HUDEP-2 (cell line): ENCODE measurements around the gene GPBP1L1.
A peak's percentile ranks its signal among the peaks of the same experiment; 100 is the strongest.
"Not testable (repeated sequence)": the region's sequence is repeated elsewhere in the genome, so short reads cannot be mapped to it uniquely, and the experiment has no call there.

Source experiments
- DNase-seq, 76 experiments: peaks; one replicate each; lab custom pipeline; 2025; ENCODE audit not compliant: unreplicated experiment in 76 of 76; lab: John Stamatoyannopoulos, UW

Gene GPBP1L1

DNA sequence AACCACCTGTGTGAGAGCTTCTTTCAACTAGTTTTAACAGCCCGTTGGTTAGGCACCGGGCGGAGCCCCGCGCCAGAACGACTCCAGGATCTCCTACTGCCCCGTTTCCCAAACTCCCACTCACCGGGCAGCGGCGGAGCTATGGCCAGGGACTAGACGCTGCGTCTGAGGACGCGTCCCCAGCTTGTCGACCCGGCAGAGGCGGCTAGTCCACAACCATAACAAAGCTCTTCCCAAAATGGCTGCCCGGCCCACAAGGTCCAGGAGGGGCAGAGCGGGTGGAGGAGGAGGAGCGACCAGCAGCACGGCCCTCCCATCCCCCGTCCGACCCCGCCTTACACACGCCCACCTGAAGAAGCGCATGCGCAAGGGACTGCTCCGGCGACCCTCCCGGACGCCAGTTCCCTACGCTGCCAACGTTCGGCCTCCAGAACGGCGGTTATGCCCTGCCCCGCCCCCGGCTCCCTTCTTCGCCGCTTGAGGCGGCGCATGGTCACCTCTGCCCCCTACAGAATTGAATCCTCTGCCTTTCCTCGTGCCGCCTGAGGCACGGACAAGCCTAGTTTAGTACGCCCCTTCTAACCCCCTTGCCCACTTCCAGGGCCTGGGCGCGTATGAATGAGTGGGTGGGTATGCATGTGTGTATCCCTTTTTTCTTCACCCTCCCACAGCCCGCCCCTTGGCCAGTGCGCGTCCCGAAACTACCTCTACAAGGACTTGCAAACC, at the start of gene GPBP1L1:
GPBP1L1 (minus strand) TSS at position 246 of the 726 bp plus-strand sequence. CDS start 27,446 bp downstream, outside the sequence.
- peak; percentile 41 to 98 (median 94) for DNase-seq

DNA sequence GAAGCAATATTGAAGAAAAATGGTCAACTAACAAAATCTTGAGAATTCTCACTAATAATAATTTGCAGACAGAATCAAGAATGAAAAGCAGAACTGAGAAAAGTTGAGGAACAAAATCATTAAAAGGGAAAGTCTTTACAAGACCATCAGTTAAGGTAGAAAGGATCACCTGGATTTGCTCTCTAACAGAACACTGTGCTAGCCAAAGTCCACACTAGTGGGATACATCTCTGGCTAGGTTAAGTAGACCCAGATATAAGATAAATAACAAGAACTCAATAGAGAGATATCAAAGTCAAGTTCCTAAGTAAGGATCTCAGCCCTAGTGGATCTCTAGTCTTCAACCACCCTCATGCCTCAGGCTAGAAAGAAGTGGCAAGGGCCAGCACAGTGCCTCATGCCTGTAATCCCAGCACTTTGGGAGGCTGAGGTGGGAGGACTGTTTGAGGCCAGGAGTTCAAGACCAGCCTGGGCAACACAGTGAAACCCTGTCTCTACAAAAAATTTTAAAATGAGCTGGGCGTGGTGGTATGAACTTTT, 44.5 kb upstream of the GPBP1L1 start:
- DNase-seq, result no peak

DNA sequence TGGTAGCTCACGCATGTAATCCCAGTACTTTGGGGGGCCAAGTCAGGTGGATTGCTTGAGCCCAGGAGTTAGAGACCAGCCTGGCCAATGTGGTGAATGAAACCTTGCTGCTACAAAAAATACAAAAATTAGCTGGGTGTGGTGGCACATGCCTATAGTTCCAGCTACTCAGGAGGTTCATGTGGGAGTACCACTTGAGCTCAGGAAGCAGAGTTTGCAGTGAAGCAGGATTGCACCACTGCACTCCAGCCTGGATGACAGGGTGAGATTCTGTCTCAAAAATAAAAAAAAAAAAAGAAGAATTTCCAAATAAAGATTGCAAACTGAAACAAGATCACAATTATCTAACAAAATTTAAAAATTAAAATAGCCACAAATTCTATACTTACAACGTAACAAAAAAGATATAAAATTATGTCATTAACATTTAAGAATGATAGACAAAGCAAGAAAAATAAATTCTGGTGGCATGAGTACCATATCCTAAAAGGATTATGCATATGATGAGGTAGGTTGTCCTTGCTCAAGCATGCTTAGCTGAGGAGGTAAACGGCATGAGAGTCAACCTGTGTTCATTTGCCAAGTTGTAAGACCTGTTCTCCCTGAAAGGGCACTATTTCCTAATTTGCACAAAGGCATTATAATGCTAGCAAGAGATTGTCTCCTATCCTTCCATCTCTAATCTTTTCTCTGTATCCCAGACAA, 43.9 kb upstream of the GPBP1L1 start:
- no peak for DNase-seq

DNA sequence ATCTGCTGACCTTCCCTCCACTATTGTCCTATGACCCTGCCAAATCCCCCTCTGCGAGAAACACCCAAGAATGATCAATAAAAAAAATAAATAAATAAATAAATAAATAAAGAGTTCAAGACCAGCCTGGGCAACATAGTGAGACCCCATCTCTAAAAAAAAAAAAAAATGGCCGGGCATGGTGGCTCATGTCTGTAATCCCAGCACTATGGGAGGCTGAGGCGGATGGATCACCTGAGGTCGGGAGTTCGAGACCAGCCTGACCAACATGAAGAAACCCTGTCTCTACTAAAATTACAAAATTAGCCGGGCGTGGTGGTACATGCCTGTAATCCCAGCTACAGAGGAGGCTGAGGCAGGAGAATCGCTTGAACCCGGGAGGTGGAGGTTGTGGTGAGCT, 39.7 kb upstream of the GPBP1L1 start:
- DNase-seq, result not testable (repeated sequence)

DNA sequence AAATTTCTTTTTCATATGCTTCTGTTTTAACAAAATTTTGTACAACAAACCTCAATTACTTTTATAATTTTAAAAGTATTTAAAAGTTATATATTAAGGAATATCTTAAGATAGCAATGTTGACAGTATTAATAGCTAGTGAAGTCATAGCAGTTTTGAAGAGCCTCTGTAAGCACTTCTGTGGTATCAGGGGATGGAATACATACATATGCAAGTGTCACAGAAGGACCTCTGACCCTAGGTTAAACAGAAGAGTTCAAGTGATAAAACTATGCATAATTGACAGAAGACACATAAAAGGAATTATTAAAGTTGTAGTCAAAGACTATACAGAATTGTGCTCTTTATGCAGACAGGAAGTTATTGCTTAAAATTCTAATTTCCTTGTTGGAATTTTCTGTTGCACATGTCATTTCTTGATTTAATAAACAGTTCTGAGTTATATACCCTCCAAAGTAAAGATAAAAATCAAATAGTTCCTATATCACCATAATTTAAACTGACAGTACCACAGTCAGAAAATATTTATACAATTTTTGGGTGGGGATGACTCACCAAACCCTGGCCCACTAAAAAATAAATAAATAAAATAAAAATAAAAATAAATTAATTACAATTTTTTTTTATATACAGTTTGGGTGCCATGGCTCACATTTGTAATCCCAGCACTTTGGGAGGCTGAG, 37.1 kb upstream of the GPBP1L1 start:
- no peak for DNase-seq

- no peak for DNase-seq
Measured at GRCh38 chr1:45722809-45723208, 36.5 kb upstream of the GPBP1L1 start.

DNA sequence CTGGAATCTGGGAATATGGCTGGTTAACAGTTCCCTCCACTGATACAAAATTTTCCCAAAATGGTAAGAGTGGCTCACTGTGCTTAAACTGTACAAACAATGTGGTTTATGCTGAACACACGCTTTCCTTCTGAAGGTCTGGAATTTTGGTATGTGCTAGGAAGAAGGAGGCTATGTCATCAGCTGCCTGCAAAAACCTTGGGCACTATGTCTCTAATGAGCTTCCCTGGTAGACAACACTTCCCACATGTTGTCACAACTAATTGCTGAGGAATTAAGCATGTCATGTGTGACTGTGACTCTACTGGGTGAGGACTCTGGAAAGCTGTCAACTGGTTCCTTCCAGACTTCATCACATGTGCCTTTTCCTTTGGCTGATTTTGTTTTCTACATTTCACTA, 34.9 kb upstream of the GPBP1L1 start:
- DNase-seq, result no peak

GRCh38 chr1:45718289-45718688, 32.0 kb upstream of the GPBP1L1 start:
- DNase-seq, result no peak

- not testable (repeated sequence) for DNase-seq
Measured at GRCh38 chr1:45717386-45717785, 31.1 kb upstream of the GPBP1L1 start.

DNA sequence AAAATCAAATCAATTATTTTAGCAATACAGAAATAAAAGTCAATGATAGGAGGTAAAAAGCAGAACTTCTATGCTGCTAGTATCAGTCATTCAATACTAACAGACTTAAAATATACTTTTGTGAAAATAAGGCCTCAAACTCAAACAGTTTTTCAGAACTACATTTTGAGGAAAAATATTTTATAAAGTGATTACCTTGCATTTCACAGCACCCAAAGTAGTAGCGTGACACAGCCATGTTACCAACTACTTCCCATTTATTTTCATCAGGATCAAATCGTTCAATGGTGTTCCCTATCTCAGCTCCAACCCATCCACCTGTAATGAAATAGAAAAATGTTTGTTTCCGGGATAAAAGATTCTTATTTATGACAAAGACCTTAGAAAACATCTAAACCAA, 30.4 kb upstream of the GPBP1L1 start:
- DNase-seq, result no peak

- no peak for DNase-seq
Measured at GRCh38 chr1:45713711-45714110, 27.4 kb upstream of the GPBP1L1 start.

DNA sequence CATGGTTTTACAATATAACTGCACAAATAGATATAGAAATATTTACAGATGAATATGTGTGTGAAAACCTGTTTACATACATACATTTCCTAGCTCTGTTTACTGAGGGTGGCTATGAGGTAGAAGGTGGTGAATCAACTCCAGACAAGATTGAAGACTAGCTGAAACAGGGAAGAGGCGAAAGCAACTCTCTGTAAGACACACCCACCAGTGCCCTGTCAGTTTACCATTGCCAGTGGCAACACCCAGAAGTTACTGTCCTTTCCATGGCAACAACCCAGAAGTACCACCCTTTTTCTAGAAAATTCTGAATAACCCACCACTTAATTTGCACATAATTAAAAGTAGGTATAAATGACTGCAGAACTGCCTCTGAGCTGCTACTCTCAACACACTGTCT, 18.3 kb upstream of the GPBP1L1 start:
- DNase-seq, result no peak

GRCh38 chr1:45694823-45695222, 8.5 kb upstream of the GPBP1L1 start:
- no peak for DNase-seq

GRCh38 chr1:45693811-45694210, 7.5 kb upstream of the GPBP1L1 start:
- DNase-seq, result not testable (repeated sequence)

DNA sequence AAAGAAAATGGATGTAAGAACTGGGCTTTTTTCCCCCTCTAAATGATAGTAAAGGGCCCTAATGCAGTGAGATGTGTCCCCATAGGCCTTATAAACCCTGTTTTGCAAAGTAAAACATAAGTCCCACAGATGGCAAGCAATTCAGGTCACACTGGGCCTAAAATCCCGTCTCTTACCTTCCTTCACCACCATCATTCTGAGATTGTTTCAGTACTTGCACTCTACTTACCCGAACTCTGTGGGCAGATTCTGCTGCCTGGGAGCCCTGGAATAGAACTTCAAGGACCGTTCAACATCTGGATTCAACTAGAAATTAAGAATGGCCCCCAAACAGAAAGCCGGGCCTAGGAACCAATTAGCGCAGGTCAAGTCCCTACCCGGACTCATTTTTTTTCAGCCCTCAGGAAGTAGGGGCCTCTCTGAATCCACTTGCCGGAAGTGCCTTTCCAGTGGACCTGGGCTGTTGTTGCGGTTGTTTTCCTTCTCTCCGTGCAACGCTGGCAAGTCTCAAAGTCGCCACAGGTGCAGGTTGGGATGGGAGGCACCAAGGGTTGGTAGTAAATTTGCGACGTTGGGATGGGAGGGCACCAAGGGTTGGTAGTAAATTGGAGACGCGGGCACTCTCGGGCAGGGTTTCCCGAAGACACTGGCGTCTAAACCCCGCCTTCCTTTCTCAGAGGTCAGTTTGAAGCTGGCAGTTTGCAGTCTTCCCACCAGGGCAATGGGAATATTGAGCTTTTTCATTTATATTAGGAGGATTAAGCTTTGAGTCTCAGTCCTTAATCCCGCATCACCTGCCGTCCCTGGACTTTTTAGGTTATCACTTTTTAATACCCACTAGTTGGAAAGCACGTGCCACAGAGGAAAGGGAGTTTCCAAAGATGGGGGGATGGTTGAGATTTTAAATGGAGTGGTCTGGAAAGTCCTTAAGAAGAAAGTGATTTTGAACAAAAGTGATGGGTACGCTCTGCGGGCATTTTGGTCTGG, 1.7 kb upstream of the GPBP1L1 start, which contains the start of gene TMEM69:
TMEM69 (plus strand) TSS at position 428 of the 987 bp plus-strand sequence. CDS start 2,888 bp downstream, outside the sequence.
- peak in 74 of 76 experiments; percentile 10 to 88 (median 71) for DNase-seq

- DNase-seq, result peak; percentile 52 to 98 (median 94)
Measured at GRCh38 chr1:45687014-45687753, 851 bp upstream of the GPBP1L1 start.

DNA sequence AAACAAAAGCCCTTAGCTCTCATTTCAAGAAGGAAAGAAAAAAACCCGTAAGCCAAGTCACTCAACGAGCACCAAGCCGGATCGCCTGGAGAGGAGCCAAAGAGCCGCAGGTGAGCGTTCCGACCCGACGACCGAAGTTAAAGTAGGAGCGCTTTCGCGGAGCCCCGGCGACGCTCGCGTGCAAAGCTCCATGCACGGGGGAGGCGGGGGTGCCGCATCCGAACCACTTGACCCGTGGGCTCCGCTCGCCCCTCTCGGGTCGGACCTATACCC, 382 bp downstream of the GPBP1L1 start:
- peak in 34 of 76 experiments; percentile 4 to 65 (median 28) for DNase-seq

GRCh38 chr1:45685308-45686014, 872 bp downstream of the GPBP1L1 start:
- peak in 2 of 76 experiments; percentile 19 to 23 for DNase-seq

DNA sequence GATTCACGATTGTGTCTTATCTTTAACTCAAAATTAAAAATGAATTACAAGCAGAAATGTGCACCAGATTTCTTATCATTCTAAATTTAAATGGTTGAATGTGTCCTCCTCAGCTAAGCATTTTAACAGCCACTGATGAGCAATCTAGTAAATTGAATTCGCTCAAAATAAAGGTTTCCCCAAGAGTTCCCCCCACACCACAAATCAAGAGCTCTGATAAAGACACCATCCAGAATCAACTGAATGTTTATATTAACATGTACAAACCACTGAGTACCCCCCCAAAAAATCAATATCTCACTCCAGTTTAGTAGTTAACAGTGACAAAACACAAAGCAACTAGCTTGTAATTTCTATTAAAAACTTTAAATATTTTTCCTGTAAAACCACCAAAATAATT, 1.9 kb downstream of the GPBP1L1 start:
- no peak for DNase-seq
